NCI-H2227 (cell line): Measurements from ENCODE around the gene IGF2BP3.
A peak's percentile ranks its signal among the peaks of the same experiment; 100 is the strongest.

ENCODE experiments used
- DNase-seq: peaks from one replicate; lab custom pipeline; 2025; ENCODE audit not compliant: unreplicated experiment; lab: John Stamatoyannopoulos, UW

IGF2BP3 gene

DNA sequence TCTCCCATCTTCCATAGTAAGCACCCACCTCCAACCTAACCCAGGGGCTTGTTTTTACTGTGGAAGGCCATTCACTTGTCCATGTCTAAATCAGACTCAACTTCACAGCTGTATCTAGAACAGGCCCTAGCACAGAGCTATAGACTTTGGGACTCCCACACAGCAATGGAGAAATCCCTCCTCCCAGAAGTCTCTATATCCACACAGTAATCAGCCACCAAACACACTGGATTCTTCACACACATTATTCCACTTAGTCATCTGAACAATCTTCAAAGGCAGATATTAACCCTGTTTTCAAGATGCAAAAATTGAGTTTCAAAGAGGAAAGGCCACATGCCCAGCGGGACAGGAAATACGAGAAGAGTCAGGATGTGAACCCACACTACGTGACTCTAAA lies 89.3 kb downstream of the IGF2BP3 start:
- no peak for DNase-seq

DNA sequence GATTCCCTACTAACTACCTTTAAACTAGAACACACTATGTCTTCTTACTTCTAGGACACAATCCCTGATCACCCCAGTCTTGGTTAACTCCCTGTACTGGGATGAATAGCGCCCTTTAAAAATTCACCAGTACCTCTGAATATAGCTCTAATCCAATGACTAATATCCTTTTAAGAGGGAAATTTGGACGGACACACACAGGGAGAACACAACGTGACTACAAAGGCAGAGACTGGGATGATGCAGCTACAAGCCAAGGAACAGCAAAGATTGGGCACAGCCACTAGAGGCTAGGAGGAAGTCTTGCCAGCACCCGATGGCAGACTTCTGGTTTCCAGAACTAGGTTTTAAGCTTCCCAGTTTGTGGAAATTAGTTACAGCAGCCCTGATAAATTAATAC lies 89.7 kb downstream of the IGF2BP3 start:
- DNase-seq = no peak

DNA sequence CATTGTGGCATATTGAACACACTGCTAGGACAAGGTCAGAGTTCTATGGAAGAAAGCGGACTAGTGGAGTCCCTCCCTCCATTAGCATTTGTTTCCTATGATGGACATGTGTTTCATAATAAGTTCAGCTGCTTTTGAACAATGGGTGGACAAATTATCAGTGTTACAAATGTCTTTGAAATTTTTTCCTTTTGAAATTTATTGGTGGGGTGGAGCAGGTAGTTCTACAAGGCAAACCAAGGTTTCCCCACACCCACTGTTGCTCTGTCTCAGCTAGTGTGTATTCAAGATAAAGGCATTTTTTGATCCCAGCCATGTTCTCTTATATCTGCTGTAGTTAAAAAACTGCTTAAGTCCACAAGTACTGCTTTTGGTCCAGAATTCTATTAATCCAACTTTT lies 91.3 kb downstream of the IGF2BP3 start:
- no peak for DNase-seq

DNA sequence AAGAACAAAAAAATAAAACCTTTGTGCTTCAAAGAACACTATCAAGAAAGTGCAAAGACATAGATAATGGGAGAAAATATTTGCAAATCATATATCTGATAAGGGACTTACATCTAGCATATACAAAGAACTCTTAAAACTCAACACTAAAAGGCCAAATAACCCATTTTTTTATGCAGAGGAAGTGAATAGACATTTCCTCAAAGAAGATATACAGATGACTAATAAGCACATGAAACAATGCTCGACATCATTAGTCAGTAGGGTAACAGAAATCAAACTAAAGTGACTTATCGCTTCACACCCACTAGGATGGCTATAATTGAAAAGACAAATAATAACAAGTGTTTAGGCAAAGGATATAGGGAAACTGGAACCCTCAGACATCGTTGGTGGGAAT lies 93.2 kb downstream of the IGF2BP3 start:
- DNase-seq = no peak

DNA sequence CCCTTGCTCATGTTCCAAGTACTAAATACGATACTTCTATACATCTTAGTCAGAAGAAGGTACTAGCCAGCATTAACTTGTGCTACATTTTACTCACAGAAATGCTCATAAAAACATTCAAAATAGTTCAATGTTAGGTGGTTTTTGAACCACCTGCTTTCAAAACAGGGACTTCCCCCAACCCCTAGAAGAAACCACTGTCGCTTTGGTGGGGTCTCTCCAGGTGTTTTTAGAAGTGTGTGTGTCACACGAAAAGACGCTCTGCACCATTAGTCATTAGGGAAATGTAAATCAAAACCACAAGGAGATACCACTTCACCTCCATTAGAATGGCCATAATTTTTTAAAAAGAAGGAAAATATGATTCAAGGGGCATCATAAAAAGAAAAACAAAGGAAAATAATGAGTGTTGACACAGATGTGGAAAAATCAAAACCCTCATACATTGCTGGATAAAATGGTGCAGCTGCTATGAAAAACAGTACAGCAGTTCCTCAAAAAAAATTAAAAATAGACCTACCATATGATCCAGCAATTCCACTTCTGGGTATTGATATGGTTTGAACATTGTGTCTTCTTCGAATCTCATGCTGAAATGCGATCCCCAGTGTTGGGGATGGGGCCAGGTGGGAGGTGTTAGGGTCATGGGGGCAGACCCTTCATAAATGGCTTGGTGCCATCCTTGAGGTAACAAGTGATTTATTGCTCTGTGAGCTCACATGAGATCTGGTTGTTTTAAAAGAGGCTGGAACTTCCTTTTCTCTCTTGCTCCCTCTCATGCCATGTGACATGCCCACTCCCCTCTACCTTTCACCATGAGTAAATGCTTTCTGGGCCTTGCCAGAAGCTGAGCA lies 96.9 kb downstream of the IGF2BP3 start:
- no peak for DNase-seq

DNA sequence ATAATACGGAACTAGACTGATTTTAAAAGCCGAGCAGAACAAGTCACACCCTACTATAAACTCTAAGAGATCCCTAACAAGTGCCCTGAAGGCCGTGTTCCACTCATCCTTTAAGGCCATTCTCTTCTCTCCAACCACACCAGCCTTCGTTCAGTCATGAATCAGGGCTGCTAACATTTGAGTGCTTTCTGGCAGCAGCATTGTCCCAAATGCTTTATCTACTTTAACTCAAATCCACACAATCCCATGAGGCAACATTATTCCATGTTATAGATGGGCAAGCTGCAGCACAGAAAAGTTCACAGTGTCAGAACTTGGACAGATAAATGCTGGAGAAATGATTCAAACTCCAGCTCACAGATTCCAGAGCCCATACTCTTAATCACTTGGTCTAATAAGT lies 97.7 kb downstream of the IGF2BP3 start:
- no peak for DNase-seq

DNA sequence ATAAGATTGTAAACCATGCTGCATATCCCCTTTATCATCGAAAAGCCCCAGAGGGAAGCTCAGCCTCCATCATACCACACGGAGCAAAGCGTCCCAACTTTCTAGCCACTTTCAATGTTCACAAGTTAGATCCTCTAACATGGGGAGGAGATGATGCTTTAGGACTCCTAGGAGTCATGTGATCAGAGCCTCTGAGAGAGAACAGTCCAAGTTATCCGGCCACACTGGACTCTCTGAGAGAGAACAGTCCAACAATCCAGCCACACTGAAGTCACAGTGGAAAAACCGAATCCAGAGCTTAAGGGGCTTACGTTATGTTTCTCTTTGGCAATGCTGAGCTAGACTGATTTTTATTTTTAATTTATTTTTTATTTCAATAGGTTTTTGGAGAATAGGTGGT lies 98.6 kb downstream of the IGF2BP3 start:
- DNase-seq = no peak

DNA sequence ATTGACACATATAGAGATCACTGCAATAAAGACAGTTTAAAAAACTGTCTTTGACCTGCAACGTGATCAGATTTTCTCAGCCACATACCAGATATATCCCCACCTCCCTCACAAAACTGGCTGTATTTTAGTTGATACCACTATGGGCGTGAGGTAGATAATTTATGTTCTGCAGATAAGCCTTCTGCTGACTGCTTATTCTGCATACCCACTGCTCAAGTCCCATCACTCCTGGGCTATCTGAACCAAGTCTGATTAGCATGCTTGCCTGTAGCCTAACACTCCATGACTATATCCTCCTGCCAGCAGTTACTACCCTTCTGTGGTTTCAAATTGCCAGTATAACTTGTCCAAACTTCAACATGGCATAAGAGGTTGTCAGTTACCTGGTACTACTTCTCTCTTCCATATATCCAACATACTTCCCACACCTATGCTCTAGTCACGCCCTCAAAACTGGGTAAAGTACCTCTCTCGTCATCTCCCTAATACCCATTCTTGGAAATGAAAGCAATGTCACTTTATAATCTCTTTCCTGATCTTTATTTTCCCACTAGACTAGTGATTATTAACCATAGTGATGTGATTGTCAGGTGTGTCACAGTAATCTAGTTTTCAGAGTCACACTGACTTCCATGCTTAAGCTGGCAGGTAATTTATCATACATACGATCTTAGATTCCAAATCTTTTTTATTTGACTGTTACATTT lies 100.4 kb downstream of the IGF2BP3 start:
- DNase-seq = no peak

DNA sequence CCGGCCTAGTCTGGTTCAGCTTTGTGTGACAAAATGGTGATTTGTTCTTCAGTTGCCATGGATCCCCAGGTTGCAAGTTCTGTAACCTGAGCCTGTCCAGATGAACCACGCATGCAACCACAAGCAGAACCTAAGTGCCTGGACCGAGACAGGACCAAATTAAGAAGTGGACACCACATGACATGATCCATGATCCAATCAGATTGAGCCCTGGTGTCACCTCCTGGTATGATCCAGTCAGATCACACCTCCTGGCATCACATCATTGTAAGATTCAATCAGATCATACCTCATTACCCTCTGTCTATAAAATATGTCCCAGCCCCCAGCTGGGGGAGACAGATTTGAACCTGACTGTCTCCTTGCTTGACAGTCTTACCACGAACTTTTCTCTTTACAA lies 101.2 kb downstream of the IGF2BP3 start:
- DNase-seq = no peak

DNA sequence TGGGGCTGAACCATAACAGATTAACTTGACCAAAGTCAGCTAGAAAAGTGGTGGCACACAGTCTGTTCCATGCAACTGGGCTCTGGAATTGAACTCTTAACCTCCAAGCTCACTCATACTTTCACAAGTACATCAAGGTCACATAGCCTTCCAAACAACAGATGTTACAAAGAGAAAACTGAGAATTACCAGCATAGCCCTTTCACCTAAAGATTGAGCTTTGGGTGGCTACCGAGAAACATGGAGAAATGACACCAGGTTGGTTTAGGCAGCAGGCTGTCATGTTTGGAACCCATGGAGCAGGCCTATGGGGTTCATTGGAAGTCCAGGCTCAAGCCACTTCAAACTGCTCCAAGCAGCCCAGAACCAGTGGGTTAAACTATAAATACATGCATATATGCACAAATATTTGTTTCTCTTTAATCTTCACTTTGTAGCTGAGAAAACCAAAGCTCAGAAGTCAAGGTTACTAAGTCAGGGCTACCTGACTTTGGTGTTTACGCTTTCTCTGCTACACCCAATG lies 112.1 kb downstream of the IGF2BP3 start:
- no peak for DNase-seq

DNA sequence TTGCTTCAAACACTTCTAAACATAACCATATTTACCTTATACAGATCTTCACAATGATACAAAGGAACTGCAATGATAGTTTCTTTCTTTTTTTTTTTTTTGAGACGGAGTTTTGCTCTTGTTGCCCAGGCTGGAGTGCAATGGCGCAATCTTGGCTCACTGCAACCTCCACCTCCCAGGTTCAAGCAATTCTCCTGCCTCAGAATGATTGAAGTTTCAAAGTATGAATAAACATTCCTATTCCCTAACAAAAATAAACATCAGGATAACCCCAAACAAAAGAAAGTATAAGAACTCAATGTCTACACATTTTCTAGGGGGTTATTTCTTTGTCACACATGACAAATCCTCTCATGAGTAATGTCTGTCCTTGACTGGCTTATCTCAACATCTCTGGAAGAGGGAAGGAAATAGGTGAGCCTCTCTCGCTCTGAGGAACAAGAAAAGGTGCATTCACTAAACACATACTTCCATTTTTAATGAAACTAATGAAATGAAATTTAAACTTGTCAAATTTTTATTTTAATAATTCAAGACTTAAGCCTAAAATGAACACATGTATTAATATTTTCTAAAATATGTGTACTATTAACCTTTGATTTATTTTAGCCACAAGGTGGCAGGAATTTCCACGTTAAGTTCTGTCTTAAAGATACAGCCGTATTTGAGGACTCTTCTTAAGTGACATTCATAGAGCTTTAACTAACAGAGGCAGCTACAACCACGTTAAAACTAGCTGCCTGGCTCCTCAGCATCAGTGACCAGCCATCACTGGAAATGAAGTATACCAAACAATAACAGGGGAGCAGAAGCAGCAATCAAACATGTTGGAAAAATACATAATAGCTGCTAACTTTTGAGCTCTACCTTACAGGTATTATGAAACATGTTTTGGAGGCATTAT lies 112.8 kb downstream of the IGF2BP3 start:
- DNase-seq = peak; percentile 33

DNA sequence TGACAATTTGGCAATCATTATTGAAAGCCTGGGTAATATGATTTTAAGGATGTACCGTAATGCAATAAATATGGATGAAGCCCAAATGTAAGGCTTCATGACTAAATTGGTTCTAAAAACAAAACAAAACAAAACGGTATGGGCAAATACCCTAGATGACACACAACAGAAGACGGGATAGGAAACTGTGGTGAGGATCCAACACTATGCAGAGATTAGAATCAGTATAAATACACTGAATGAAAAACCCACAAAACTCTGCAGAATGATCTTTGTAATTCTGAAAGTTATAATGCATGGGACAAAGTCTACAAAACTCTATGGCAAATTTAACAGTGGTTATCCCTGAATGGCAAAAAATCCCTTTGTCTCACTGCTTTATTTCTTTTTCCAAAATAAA lies 113.6 kb downstream of the IGF2BP3 start:
- DNase-seq = no peak

DNA sequence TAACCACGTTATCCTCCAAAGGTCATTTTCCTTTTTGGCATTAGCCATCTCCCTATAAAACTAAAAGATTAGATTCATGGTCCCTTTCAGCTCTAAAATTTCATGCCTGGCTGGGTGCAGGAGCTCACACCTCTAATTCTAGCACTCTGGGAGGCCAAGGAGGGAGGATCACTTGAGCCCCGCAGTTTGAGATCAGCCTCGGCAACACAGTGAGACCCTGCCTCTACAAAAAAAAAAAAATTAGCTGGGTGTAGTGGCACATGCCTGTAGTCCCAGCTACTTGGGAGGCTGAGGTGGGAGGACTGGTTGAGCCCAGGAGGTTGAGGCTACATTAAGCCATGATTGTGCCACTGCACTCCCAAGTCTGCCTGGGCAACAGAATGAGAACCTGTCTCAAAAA lies 114.1 kb downstream of the IGF2BP3 start:
- DNase-seq = no peak

DNA sequence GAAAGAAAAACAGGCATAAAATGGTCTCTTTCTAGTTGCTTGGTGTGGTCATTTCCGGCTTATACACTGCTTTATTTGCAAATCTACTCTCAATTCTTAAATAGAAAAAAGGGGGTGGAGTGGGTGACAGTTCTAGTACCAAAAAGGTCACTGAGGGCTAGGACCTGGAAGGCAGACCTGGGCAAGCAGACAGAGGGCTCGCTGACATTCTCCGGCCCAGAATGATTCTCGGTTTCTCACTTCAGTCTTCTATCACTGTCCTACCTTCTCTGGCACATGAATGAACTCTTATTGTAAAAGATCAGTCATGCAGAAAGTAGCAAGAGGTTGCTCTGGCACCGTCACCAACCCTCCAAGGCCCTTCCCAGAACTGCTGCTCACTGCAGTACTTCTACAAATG lies 117.1 kb downstream of the IGF2BP3 start:
- no peak for DNase-seq

DNA sequence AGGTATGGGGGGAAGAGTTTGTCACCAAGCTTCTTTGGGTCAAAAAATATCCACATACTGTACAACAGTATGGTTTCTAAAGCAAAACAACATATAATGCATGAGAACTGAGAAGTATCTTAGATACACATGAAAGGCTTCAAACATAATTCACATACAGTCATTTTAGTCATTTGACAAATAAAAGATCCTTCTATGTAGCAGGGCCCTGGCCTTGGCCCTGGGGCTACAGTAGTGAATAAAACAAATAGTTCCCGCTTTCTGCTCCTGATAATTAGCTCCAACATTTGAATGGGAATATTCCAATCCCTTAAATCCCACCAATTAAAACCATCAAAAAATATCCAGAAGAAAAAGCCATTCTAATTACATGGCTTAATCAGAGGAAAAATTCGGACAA lies 119.8 kb downstream of the IGF2BP3 start:
- no peak for DNase-seq

DNA sequence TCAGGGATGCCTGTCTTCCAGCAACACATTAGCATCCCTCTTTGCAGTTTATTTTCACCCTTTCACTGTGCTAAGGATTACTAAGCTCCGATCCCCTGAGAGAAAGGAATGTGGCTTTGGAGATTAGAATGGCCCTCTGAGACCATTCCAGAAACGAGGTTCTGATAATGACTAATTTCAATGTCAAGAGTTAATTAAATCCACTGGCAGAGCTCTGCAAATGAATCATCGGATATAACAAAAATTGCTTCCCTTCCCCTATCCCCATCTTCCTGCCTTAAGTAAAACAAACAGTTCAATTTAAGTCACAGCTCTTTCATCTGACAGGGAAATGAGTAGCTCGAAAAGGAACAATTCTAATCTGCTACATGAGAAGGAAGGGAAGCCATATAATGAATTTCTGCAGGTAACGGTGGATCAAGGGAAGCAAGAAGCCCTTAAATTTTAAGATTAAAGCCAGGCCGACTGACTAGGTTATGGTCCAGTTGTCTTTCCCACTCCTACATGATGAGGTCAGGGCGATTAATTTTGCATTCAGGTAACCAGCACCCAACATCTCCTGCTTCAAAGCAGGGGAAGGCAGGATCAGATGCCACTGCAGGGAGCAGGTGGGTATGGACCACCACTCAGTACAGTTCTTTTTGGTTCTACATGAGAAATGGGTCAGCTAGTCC lies 120.7 kb downstream of the IGF2BP3 start:
- DNase-seq = no peak

DNA sequence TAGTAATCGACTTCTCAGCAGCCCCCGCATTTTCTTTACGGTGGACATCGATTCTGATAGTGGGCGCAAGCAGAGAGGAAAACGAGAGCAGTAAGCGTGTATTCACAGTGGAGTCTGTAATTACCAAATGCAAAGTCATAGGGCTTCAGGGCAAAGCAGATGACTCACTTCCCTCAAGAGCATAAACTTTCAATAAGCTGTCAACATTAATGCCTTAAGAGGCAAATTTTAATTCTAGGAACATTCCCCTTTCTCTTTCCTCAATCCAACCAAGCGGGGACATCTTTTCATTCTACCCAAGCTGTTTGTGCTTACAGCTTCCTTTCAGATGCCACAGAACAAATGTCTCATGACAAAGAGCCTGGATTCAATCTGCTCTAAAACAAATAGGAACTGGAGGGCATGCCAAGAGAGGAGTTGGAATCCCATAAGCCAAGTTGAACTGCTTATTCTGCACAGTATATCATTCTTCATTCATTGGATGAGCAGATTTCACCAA lies 122.6 kb downstream of the IGF2BP3 start:
- DNase-seq = peak; percentile 33

DNA sequence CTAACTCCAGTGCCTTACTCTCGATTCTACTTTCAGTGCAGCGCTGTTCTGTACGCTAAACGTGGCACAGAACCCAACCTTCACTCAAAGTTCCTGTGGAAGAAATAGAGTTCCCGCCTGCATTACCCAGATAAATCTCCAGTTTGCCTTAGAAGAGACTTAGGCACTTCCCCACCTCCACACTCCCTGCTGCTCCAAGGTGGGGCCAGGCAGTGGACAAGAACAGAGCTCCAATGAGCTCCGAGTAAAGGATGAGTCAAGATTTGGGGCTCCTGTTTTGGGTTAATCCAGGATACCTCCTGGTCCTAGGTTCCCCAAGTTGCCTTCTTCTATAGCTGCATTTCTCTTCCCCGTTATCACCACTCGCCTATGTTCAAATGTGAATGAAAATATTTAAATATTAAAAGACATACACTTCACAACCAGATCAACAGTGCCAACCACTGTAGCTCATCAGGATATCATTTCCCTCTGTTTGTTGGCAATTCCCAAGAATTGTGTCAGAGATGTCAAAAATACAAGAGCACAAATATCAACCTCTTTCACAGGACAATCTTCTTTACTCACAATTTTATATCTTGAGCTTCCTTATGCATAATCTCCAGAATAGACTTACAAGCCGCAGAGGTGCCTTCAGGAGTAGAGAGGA lies 123.1 kb downstream of the IGF2BP3 start:
- no peak for DNase-seq

DNA sequence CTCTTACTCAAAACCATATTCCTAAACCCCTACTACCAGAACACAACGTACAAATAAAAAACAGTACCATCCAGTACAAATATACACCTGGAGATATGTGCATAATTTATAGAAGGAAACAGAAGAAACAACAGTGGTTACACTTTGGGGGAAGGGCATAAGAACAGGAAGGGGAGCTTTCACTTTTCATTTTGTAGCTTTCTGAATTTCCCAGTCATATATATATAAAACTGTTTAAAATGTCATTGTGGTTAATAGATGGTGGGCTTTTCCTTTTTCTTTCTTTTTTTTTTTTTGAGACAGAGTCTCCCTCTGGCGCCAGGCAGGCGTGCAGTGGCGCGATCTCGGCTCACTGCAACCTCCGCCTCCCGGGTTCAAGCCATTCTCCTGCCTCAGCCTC lies 124.0 kb downstream of the IGF2BP3 start:
- no peak for DNase-seq

DNA sequence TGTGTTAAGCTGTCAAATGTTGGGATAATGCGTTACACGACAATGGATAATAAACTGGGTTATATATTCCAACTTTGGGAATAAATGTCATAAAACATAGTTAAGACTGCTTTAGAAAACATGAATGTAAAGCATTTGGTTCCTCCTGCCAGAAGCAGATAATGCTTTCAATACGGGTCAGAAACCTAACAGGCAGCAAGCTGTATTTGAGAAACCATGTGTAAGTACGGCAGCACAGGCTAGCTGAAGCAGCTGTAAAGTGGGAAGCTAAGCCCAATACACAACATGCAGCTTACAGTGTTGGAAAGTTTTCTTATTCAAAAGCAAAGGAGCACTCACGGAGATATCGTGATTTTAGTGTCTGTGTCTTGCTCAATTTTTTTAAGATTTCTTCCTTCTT lies 124.7 kb downstream of the IGF2BP3 start:
- DNase-seq = no peak
